A549 (cell line): Measurements from ENCODE around the gene PCDHB9.
"Not testable (repeated sequence)": the region's sequence is repeated elsewhere in the genome, so short reads cannot be mapped to it uniquely, and the experiment has no call there.

Source experiments
- BCL3 ChIP-seq: fragments of >200 bp; sonication (Bioruptor Twin); formaldehyde crosslinking; IDR thresholded peaks from 3 replicates; pipeline ENCODE4 v1.6.1; 2016
- EP300 ChIP-seq, 2 experiments: fragments of >200 bp; sonication (Bioruptor Twin); formaldehyde crosslinking; IDR thresholded peaks; 2 replicates in 1 of 2; 3 replicates in 1 of 2; pipeline ENCODE4 v1.6.1; 2016 to 2017
- FOSB ChIP-seq: fragments of 250-450 bp; sonication (Bioruptor Pico); IDR thresholded peaks from 2 replicates; pipeline ENCODE4 v1.5.0; 2020; ENCODE audit warnings: mild to moderate bottlenecking, moderate library complexity
- POLR2A ChIP-seq: IDR thresholded peaks from 2 replicates; pipeline ENCODE4 v1.6.1; 2012; ENCODE audit warnings: mild to moderate bottlenecking, low read length
- RNF2 ChIP-seq: fragments of 200-600 bp; sonication (generic); IDR thresholded peaks from 2 replicates; pipeline ENCODE4 v1.6.1; 2016; ENCODE audit warnings: low read depth, mild to moderate bottlenecking, antibody characterized with exemption, moderate library complexity, borderline replicate concordance
- SMC3 ChIP-seq: fragments of >200 bp; sonication (Bioruptor Twin); formaldehyde crosslinking; IDR thresholded peaks from 3 replicates; pipeline ENCODE4 v1.6.1; 2018; ENCODE audit warnings: inconsistent platforms
- TF ChIP-seq, protein P1 (sequence below): fragments of >200 bp; sonication (Bioruptor Twin); formaldehyde crosslinking; IDR thresholded peaks from 3 replicates; pipeline ENCODE4 v1.5.1; 2016

DNA sequence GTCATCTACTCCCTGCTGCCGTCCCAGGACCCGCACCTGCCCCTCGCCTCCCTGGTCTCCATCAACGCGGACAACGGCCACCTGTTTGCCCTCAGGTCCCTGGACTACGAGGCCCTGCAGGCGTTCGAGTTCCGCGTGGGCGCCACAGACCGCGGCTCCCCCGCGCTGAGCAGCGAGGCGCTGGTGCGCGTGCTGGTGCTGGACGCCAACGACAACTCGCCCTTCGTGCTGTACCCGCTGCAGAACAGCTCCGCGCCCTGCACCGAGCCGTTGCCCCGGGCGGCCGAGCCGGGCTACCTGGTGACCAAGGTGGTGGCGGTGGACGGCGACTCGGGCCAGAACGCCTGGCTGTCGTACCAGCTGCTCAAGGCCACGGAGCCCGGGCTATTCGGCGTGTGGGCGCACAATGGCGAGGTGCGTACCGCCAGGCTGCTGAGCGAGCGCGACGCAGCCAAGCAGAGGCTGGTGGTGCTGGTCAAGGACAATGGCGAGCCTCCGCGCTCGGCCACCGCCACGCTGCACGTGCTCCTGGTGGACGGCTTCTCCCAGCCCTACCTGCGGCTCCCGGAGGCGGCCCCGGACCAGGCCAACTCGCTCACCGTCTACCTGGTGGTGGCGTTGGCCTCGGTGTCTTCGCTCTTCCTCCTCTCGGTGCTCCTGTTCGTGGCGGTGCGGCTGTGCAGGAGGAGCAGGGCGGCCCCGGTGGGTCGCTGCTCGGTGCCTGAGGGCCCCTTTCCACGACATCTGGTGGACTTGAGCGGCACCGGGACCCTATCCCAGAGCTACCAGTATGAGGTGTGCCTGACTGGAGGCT lies 12.5 kb upstream of the PCDHB9 start:
- not testable (repeated sequence) for TF ChIP-seq EP300 (IDR thresholded peaks at IDR 0.05); BCL3; SMC3; FOSB (CRISPR knock-in tag); POLR2A; RNF2
- TF ChIP-seq, protein P1, sequence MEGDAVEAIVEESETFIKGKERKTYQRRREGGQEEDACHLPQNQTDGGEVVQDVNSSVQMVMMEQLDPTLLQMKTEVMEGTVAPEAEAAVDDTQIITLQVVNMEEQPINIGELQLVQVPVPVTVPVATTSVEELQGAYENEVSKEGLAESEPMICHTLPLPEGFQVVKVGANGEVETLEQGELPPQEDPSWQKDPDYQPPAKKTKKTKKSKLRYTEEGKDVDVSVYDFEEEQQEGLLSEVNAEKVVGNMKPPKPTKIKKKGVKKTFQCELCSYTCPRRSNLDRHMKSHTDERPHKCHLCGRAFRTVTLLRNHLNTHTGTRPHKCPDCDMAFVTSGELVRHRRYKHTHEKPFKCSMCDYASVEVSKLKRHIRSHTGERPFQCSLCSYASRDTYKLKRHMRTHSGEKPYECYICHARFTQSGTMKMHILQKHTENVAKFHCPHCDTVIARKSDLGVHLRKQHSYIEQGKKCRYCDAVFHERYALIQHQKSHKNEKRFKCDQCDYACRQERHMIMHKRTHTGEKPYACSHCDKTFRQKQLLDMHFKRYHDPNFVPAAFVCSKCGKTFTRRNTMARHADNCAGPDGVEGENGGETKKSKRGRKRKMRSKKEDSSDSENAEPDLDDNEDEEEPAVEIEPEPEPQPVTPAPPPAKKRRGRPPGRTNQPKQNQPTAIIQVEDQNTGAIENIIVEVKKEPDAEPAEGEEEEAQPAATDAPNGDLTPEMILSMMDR: not testable (repeated sequence)
